ENCODE data around the gene KCNJ3. TPM values are rescaled to one million over a fixed set of nuclear protein-coding genes. Genes with fewer than 3 reads are reported as not detected.
A peak's percentile ranks its signal among the peaks of the same experiment; 100 is the strongest.

The KCNJ3 gene, protein sequence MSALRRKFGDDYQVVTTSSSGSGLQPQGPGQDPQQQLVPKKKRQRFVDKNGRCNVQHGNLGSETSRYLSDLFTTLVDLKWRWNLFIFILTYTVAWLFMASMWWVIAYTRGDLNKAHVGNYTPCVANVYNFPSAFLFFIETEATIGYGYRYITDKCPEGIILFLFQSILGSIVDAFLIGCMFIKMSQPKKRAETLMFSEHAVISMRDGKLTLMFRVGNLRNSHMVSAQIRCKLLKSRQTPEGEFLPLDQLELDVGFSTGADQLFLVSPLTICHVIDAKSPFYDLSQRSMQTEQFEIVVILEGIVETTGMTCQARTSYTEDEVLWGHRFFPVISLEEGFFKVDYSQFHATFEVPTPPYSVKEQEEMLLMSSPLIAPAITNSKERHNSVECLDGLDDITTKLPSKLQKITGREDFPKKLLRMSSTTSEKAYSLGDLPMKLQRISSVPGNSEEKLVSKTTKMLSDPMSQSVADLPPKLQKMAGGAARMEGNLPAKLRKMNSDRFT
- not detected for polyA plus RNA-seq (2013, experiment 1 of 2)
- not detected for polyA plus RNA-seq (2013, experiment 2 of 2)

GRCh38 chr2:154698296-154698720 lies at the start of gene KCNJ3:
KCNJ3 (plus strand) TSS chr2:154698695; CDS start chr2:154698776, 81 bp downstream.
- peak within 1 kb of the TSS; percentile 45 to 77 for H3K4me3 ChIP-seq (ENCODE audit: insufficient read depth in 1 of 2, low read depth in 1 of 2, low read length in 2 of 2)
- no peak for DNase-seq
- H3K14ac ChIP-seq (ENCODE audit: low read length in 2 of 2), result no peak within 1 kb of the TSS
- no peak within 1 kb of the TSS for H3K18ac ChIP-seq (ENCODE audit: low read depth in 1 of 2, low read length in 2 of 2)
- no peak within 1 kb of the TSS for H3K27ac ChIP-seq (ENCODE audit: low read length, poor library complexity, severe bottlenecking)
- no peak within 1 kb of the TSS for H2BK12ac ChIP-seq (ENCODE audit: low read length in 2 of 2)
- peak within 1 kb of the TSS; percentile 81 for H3K4me2 ChIP-seq (ENCODE audit: low read length, poor library complexity, severe bottlenecking)
- WGBS, result 8% methylated on average over 13 of the region's 16 CpGs
- no peaks in the 10 kb centered on the region for H3K9me3 ChIP-seq (ENCODE audit: control insufficient read depth, low read length)
- H2AK5ac ChIP-seq (ENCODE audit: low read length, severe bottlenecking), result no peak within 1 kb of the TSS
- H2BK120ac ChIP-seq (ENCODE audit: low read depth, low read length), result no peak within 1 kb of the TSS
- no peak within 1 kb of the TSS for H4K8ac ChIP-seq (ENCODE audit: low read length)
- H2BK15ac ChIP-seq (ENCODE audit: low read depth, poor library complexity, severe bottlenecking), result no peak within 1 kb of the TSS
- H2BK5ac ChIP-seq (ENCODE audit: low read depth, low read length, poor library complexity, severe bottlenecking), result no peak within 1 kb of the TSS
- H3K9ac ChIP-seq (ENCODE audit: low read length), result no peak within 1 kb of the TSS
- H3K4ac ChIP-seq (ENCODE audit: low read depth in 1 of 2, low read length in 2 of 2), result no peak within 1 kb of the TSS
- no peak within 1 kb of the TSS for H3K23ac ChIP-seq (ENCODE audit: low read length in 2 of 2)
- no peak within 1 kb of the TSS for H4K91ac ChIP-seq (ENCODE audit: low read length)
- peaks cover 17% of the 10 kb centered on the region for H3K4me1 ChIP-seq (ENCODE audit: control insufficient read depth, insufficient read depth, low read depth, low read length)
- H3K79me1 ChIP-seq (replicated peaks; ENCODE audit: low read length, poor library complexity, severe bottlenecking), result no peaks in the 10 kb centered on the region
- no peaks in the 10 kb centered on the region for H3K36me3 ChIP-seq (ENCODE audit: control insufficient read depth in 1 of 2, insufficient read depth in 2 of 2, low read depth in 1 of 2, low read length in 2 of 2)
- H2AFZ ChIP-seq (ENCODE audit: low read depth, low read length), result no peak within 1 kb of the TSS
- H3K27me3 ChIP-seq (ENCODE audit: control insufficient read depth in 1 of 2, insufficient read depth in 1 of 2, low read length in 2 of 2), result peaks cover 29 to 35% of the 10 kb centered on the region in 2 experiments

- no peak overlapping the region for H3K9ac ChIP-seq (ENCODE audit: low read length)
- H3K27ac ChIP-seq (ENCODE audit: low read length, poor library complexity, severe bottlenecking), result no peak overlapping the region
These were observed 43.0 kb upstream of the KCNJ3 start for GRCh38 chr2:154655499-154655898.

DNA sequence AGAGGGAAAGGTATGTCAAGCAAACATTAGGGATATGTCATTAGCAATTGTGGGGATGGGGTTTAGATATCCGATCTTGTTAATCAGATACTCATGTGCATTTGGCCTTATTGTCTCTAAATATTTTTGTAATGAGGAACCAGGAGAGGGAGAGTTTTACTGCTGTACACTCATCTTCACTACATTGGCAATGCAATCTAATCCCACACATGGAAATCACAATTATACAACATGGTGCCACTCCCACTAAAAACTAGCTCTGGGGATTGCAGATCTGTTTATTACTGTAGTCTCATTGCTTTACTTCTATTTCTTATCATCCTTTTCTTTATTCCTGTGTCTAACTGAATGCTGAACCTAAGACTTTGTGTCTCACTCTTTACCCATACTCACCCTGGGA lies 39.6 kb upstream of the KCNJ3 start:
- Histone ChIP-seq H3K4me2 (ENCODE audit: low read length, poor library complexity, severe bottlenecking) (no peak overlapping the region), H3K23ac (ENCODE audit: low read length in 2 of 2) (no peak overlapping the region), H3K18ac (ENCODE audit: low read depth in 1 of 2, low read length in 2 of 2) (no peak overlapping the region), H2AFZ (ENCODE audit: low read depth, low read length) (no peak overlapping the region), H3K27ac (ENCODE audit: low read length, poor library complexity, severe bottlenecking) (no peak overlapping the region), H3K4me3 (ENCODE audit: insufficient read depth in 1 of 2, low read depth in 1 of 2, low read length in 2 of 2) (no peak overlapping the region), H4K91ac (ENCODE audit: low read length) (no peak overlapping the region), H3K4me1 (ENCODE audit: control insufficient read depth, insufficient read depth, low read depth, low read length) (no peaks in the 10 kb centered on the region), H3K14ac (ENCODE audit: low read length in 2 of 2) (no peak overlapping the region), H3K79me1 (replicated peaks; ENCODE audit: low read length, poor library complexity, severe bottlenecking) (no peaks in the 10 kb centered on the region), H3K9ac (ENCODE audit: low read length) (no peak overlapping the region), H2BK5ac (ENCODE audit: low read depth, low read length, poor library complexity, severe bottlenecking) (no peak overlapping the region), H3K36me3 (ENCODE audit: control insufficient read depth in 1 of 2, insufficient read depth in 2 of 2, low read depth in 1 of 2, low read length in 2 of 2) (no peaks in the 10 kb centered on the region), H2BK120ac (ENCODE audit: low read depth, low read length) (no peak overlapping the region), H2AK5ac (ENCODE audit: low read length, severe bottlenecking) (no peak overlapping the region), H3K4ac (ENCODE audit: low read depth in 1 of 2, low read length in 2 of 2) (no peak overlapping the region), H2BK15ac (ENCODE audit: low read depth, poor library complexity, severe bottlenecking) (no peak overlapping the region), H4K8ac (ENCODE audit: low read length) (no peak overlapping the region), H2BK12ac (ENCODE audit: low read length in 2 of 2) (no peak overlapping the region), H3K9me3 (ENCODE audit: control insufficient read depth, low read length) (peaks cover 7% of the 10 kb centered on the region), H3K27me3 (ENCODE audit: control insufficient read depth in 1 of 2, insufficient read depth in 1 of 2, low read length in 2 of 2) (no peaks in the 10 kb centered on the region)
- WGBS, result 100% methylated on average over 1 of the region's 1 CpG
- DNase-seq, result no peak

More at GRCh38 chr2:154655499-154655898, 43.0 kb upstream of the KCNJ3 start:
- peaks cover 7% of the 10 kb centered on the region for H3K9me3 ChIP-seq (ENCODE audit: control insufficient read depth, low read length)
- no peak overlapping the region for H3K4me3 ChIP-seq (ENCODE audit: insufficient read depth in 1 of 2, low read depth in 1 of 2, low read length in 2 of 2)
- H3K4ac ChIP-seq (ENCODE audit: low read depth in 1 of 2, low read length in 2 of 2), result no peak overlapping the region
- H3K4me2 ChIP-seq (ENCODE audit: low read length, poor library complexity, severe bottlenecking), result no peak overlapping the region
- no peak overlapping the region for H2AK5ac ChIP-seq (ENCODE audit: low read length, severe bottlenecking)
- no peaks in the 10 kb centered on the region for H3K36me3 ChIP-seq (ENCODE audit: control insufficient read depth in 1 of 2, insufficient read depth in 2 of 2, low read depth in 1 of 2, low read length in 2 of 2)
- no peak for DNase-seq
- no peak overlapping the region for H4K91ac ChIP-seq (ENCODE audit: low read length)
- H2BK12ac ChIP-seq (ENCODE audit: low read length in 2 of 2), result no peak overlapping the region
- H3K23ac ChIP-seq (ENCODE audit: low read length in 2 of 2), result no peak overlapping the region
- no peaks in the 10 kb centered on the region for H3K79me1 ChIP-seq (replicated peaks; ENCODE audit: low read length, poor library complexity, severe bottlenecking)
- no peak overlapping the region for H4K8ac ChIP-seq (ENCODE audit: low read length)
- H2AFZ ChIP-seq (ENCODE audit: low read depth, low read length), result no peak overlapping the region
- no peak overlapping the region for H3K14ac ChIP-seq (ENCODE audit: low read length in 2 of 2)
- no peak overlapping the region for H3K18ac ChIP-seq (ENCODE audit: low read depth in 1 of 2, low read length in 2 of 2)
- no peak overlapping the region for H2BK5ac ChIP-seq (ENCODE audit: low read depth, low read length, poor library complexity, severe bottlenecking)
- no peaks in the 10 kb centered on the region for H3K4me1 ChIP-seq (ENCODE audit: control insufficient read depth, insufficient read depth, low read depth, low read length)
- H2BK120ac ChIP-seq (ENCODE audit: low read depth, low read length), result no peak overlapping the region
- no peak overlapping the region for H2BK15ac ChIP-seq (ENCODE audit: low read depth, poor library complexity, severe bottlenecking)
- no peaks in the 10 kb centered on the region for H3K27me3 ChIP-seq (ENCODE audit: control insufficient read depth in 1 of 2, insufficient read depth in 1 of 2, low read length in 2 of 2)

GRCh38 chr2:154664248-154664647 lies 34.2 kb upstream of the KCNJ3 start:
- no peaks in the 10 kb centered on the region for H3K27me3 ChIP-seq (ENCODE audit: control insufficient read depth in 1 of 2, insufficient read depth in 1 of 2, low read length in 2 of 2)
- no peak overlapping the region for H3K27ac ChIP-seq (ENCODE audit: low read length, poor library complexity, severe bottlenecking)
- H3K79me1 ChIP-seq (replicated peaks; ENCODE audit: low read length, poor library complexity, severe bottlenecking), result no peaks in the 10 kb centered on the region
- no peaks in the 10 kb centered on the region for H3K9me3 ChIP-seq (ENCODE audit: control insufficient read depth, low read length)
- no peaks in the 10 kb centered on the region for H3K36me3 ChIP-seq (ENCODE audit: control insufficient read depth in 1 of 2, insufficient read depth in 2 of 2, low read depth in 1 of 2, low read length in 2 of 2)
- H3K14ac ChIP-seq (ENCODE audit: low read length in 2 of 2), result no peak overlapping the region
- no peak overlapping the region for H2BK120ac ChIP-seq (ENCODE audit: low read depth, low read length)
- H2AK5ac ChIP-seq (ENCODE audit: low read length, severe bottlenecking), result no peak overlapping the region
- H3K4me1 ChIP-seq (ENCODE audit: control insufficient read depth, insufficient read depth, low read depth, low read length), result no peaks in the 10 kb centered on the region
- H2BK15ac ChIP-seq (ENCODE audit: low read depth, poor library complexity, severe bottlenecking), result no peak overlapping the region
- no peak overlapping the region for H4K8ac ChIP-seq (ENCODE audit: low read length)
- DNase-seq, result no peak
- H3K4me2 ChIP-seq (ENCODE audit: low read length, poor library complexity, severe bottlenecking), result no peak overlapping the region
- no peak overlapping the region for H3K23ac ChIP-seq (ENCODE audit: low read length in 2 of 2)
- no peak overlapping the region for H3K4me3 ChIP-seq (ENCODE audit: insufficient read depth in 1 of 2, low read depth in 1 of 2, low read length in 2 of 2)
- H2BK5ac ChIP-seq (ENCODE audit: low read depth, low read length, poor library complexity, severe bottlenecking), result no peak overlapping the region
- H2AFZ ChIP-seq (ENCODE audit: low read depth, low read length), result no peak overlapping the region
- no peak overlapping the region for H3K18ac ChIP-seq (ENCODE audit: low read depth in 1 of 2, low read length in 2 of 2)
- H4K91ac ChIP-seq (ENCODE audit: low read length), result no peak overlapping the region
- no peak overlapping the region for H3K4ac ChIP-seq (ENCODE audit: low read depth in 1 of 2, low read length in 2 of 2)
- H2BK12ac ChIP-seq (ENCODE audit: low read length in 2 of 2), result no peak overlapping the region
- no peak overlapping the region for H3K9ac ChIP-seq (ENCODE audit: low read length)

All from mesenchymal stem cell (in vitro differentiated cells and primary cell).